ENCODE measurements around the gene NRG4. TPM values are rescaled to one million over a fixed set of nuclear protein-coding genes. Genes with fewer than 3 reads are reported as not detected.

The NRG4 gene
- total and polyA plus RNA-seq, 2 of the 8 experiments (the other 6 are each of a cell fraction or from before 2014, with no cell fraction given) = 0.24 TPM; not detected in 1

DNA sequence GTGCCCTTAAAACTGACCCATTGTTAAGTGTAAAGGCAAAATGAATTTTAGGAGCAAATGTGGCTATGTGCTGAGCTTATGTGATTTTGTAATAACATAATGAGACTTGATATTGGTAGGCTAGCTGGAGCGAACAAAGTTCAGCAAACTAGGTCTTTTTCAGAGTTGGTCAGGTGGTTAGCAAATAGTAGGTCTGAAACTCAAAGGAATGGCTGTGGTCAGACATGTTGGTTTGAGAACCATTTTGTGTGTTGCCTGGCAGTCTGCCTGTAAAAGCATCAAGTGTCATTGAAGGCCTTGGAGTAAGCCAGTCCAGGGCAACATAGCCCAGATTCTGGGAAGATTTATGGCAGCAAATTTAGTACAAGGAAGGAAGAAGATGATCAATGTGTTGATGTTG lies 92.1 kb downstream of the NRG4 start:
- Histone ChIP-seq H3K4me3 (ENCODE audit: extremely low read depth in 1 of 4, insufficient read depth in 2 of 4, low read depth in 3 of 4, low read length in 4 of 4) (no peak overlapping the region), H3K27ac (ENCODE audit: low read depth, low read length) (no peak overlapping the region), H2AFZ (ENCODE audit: low read length) (no peak overlapping the region), H3K4me2 (ENCODE audit: insufficient read depth in 1 of 2, low read depth in 2 of 2, low read length in 2 of 2) (no peak overlapping the region), H2BK5ac (ENCODE audit: low read depth, low read length) (no peak overlapping the region), H3K27me3 (replicated peaks in 1 of 4; ENCODE audit: control insufficient read depth in 3 of 4, extremely low read depth in 1 of 4, insufficient read depth in 3 of 4, low read length in 3 of 4) (no peaks in the 10 kb centered on the region), H4K20me1 (replicated peaks in 1 of 2; ENCODE audit: control insufficient read depth in 1 of 2, insufficient read depth in 2 of 2, low read length in 2 of 2) (peaks cover 10% of the 10 kb centered on the region in 2 experiments), H2BK20ac (ENCODE audit: low read length) (no peak overlapping the region), H3K18ac (ENCODE audit: extremely low read depth, low read length) (no peak overlapping the region), H2BK15ac (ENCODE audit: low read length) (no peak overlapping the region), H2BK120ac (replicated peaks; ENCODE audit: low read depth, low read length) (no peak overlapping the region), H3K79me2 (ENCODE audit: control insufficient read depth in 1 of 2, insufficient read depth in 2 of 2, low read length in 2 of 2) (peaks cover 7 to 39% of the 10 kb centered on the region in 2 experiments; a peak in 3 of 4 replicates), H3K23ac (ENCODE audit: insufficient read length) (no peak overlapping the region), H2AK5ac (ENCODE audit: low read depth, low read length) (no peak overlapping the region), H3K9me3 (ENCODE audit: insufficient read depth in 2 of 2, low read depth in 1 of 2, low read length in 1 of 2) (no peaks in the 10 kb centered on the region), H2BK12ac (ENCODE audit: low read depth, low read length) (no peak overlapping the region), H3K36me3 (ENCODE audit: control insufficient read depth in 2 of 4, insufficient read depth in 4 of 4, low read length in 3 of 4) (peaks cover 0 to 37% (median 21%) of the 10 kb centered on the region in 4 experiments; a peak in 7 of 8 replicates), H3K4ac (replicated peaks; ENCODE audit: insufficient read length, low read depth, low read length) (no peak overlapping the region), H3K23me2 (ENCODE audit: low read depth, low read length) (no peaks in the 10 kb centered on the region; the same call in 1 of the 2 replicates), H3K79me1 (ENCODE audit: low read depth, low read length) (no peaks in the 10 kb centered on the region; the same call in 1 of the 2 replicates), H4K8ac (ENCODE audit: extremely low read depth, insufficient read depth, low read length) (no peak overlapping the region), H3K14ac (ENCODE audit: insufficient read length) (no peak overlapping the region), H4K91ac (replicated peaks; ENCODE audit: insufficient read length, low read length) (no peak overlapping the region), H3K9ac (replicated peaks in 1 of 4; ENCODE audit: extremely low read depth in 1 of 4, low read depth in 3 of 4, low read length in 3 of 4) (no peak overlapping the region), H3K4me1 (replicated peaks in 1 of 4; ENCODE audit: control insufficient read depth in 3 of 4, insufficient read depth in 4 of 4, low read length in 3 of 4) (no peaks in the 10 kb centered on the region), H4K5ac (ENCODE audit: insufficient read length, low read depth, low read length) (no peak overlapping the region), H3K56ac (replicated peaks; ENCODE audit: insufficient read length, low read depth, low read length) (no peak overlapping the region)
- CTCF ChIA-PET (ENCODE audit: partially characterized antibody) = interaction anchor here (0.6 to 7.4 kb wide), 10 partner anchors 8 to 394 kb away, joined by 3 to 110 read pairs (median 6); no protein-coding TSS in a partner anchor
- POLR2A ChIA-PET (ENCODE audit: partially characterized antibody) = interaction anchor here (0.7 to 1.9 kb wide), 4 partner anchors 17 to 106 kb away, joined by 3 to 9 read pairs (median 4); partner anchors contain the start of gene FBXO22
- no peak for TF ChIP-seq EZH2 (IDR thresholded peaks at IDR 0.05; ENCODE audit: low read depth, low read length, severe bottlenecking)
- TF ChIP-seq HDAC6 (IDR thresholded peaks at IDR 0.05; ENCODE audit: low read depth, low read length) = no peak
- TF ChIP-seq TAF7 (optimal IDR thresholded peaks at IDR 0.05; ENCODE audit: borderline replicate concordance, low read depth, low read length) = no peak
- TF ChIP-seq RFX5 (IDR thresholded peaks at IDR 0.05; ENCODE audit: borderline replicate concordance, low read depth, low read length) = no peak
- TF ChIP-seq E2F6 (IDR thresholded peaks at IDR 0.05) = no peak
- no peak for TF ChIP-seq EGR1 (IDR thresholded peaks at IDR 0.05; ENCODE audit: borderline replicate concordance, low read depth, low read length)
- TF ChIP-seq JUN (IDR thresholded peaks at IDR 0.05; ENCODE audit: low read depth, low read length) = no peak
- TF ChIP-seq CHD2 (IDR thresholded peaks at IDR 0.05; ENCODE audit: low read length) = no peak
- no peak for TF ChIP-seq KDM4A (IDR thresholded peaks at IDR 0.05; ENCODE audit: low read depth, low read length, severe bottlenecking)
- DNase-seq (ENCODE audit: low read depth in 1 of 2, low spot score in 2 of 2) (no peak), FAIRE-seq (no peak)
- 92% methylated on average over 1 of the region's 1 CpG; no CpG with 5 or more reads in 1 of the 2 experiments for WGBS, 2 experiments (ENCODE audit: extremely low coverage in 1 of 2, insufficient coverage in 1 of 2, insufficient read length in 1 of 2, insufficient replicate concordance in 2 of 2, low coverage in 1 of 2, low lambda C conversion rate in 2 of 2, missing lambda C conversion rate in 1 of 2)
